GM19372 (cell line): ENCODE measurements around the gene CCDC71L.

ENCODE experiments used
- ATAC-seq: cut with Tn5 transposase; IDR thresholded peaks from one replicate; pipeline ENCODE4 v1.9.1; 2021; ENCODE audit warnings: mild to moderate bottlenecking, low read depth, moderate library complexity; ENCODE audit not compliant: unreplicated experiment

Gene CCDC71L

GRCh38 chr7:106626376-106627164 lies 34.4 kb downstream of the CCDC71L start:
- no peak for ATAC-seq

GRCh38 chr7:106625678-106626301 lies 35.2 kb downstream of the CCDC71L start:
- ATAC-seq, result no peak

GRCh38 chr7:106623853-106624252 lies 37.1 kb downstream of the CCDC71L start:
- no peak for ATAC-seq

- no peak for ATAC-seq
Observed at GRCh38 chr7:106623315-106623660, 37.7 kb downstream of the CCDC71L start.

GRCh38 chr7:106622654-106623314 lies 38.2 kb downstream of the CCDC71L start:
- no peak for ATAC-seq

GRCh38 chr7:106621393-106622132 lies 39.4 kb downstream of the CCDC71L start:
- no peak for ATAC-seq

- no peak for ATAC-seq
Observed at GRCh38 chr7:106620676-106621075, 40.3 kb downstream of the CCDC71L start.

- ATAC-seq, result no peak
Observed at GRCh38 chr7:106620034-106620433, 40.9 kb downstream of the CCDC71L start.

- no peak for ATAC-seq
Observed at GRCh38 chr7:106619213-106619612, 41.7 kb downstream of the CCDC71L start.

- ATAC-seq, result no peak
Observed at GRCh38 chr7:106618480-106618879, 42.5 kb downstream of the CCDC71L start.

GRCh38 chr7:106617860-106618259 lies 43.1 kb downstream of the CCDC71L start:
- ATAC-seq, result no peak

GRCh38 chr7:106616708-106617051 lies 44.3 kb downstream of the CCDC71L start:
- ATAC-seq, result no peak

GRCh38 chr7:106615808-106616707 lies 44.9 kb downstream of the CCDC71L start:
- no peak for ATAC-seq

GRCh38 chr7:106614751-106615150 lies 46.2 kb downstream of the CCDC71L start:
- ATAC-seq, result no peak

- ATAC-seq, result no peak
Observed at GRCh38 chr7:106613848-106614560, 47.0 kb downstream of the CCDC71L start.

- ATAC-seq, result no peak
Observed at GRCh38 chr7:106613279-106613678, 47.7 kb downstream of the CCDC71L start.

- ATAC-seq, result no peak
Observed at GRCh38 chr7:106612432-106612831, 48.5 kb downstream of the CCDC71L start.

GRCh38 chr7:106611911-106612310 lies 49.0 kb downstream of the CCDC71L start:
- ATAC-seq, result no peak
